Brain microvascular endothelial cell (primary cell): Measurements from ENCODE around the gene SELENOT.

Experiments used
- DNase-seq: peaks from one replicate; pipeline ENCODE4 v3.0.0-alpha.2; 2020
- H3K27ac ChIP-seq: fragments of 250-450 bp; sonication (Bioruptor Pico); 2 replicates; pipeline ENCODE4 v1.5.1; 2020; ENCODE audit warnings: mild to moderate bottlenecking, moderate library complexity
- H3K27me3 ChIP-seq: fragments of 250-450 bp; sonication (Bioruptor Pico); replicated peaks from 2 replicates; pipeline ENCODE4 v1.5.1; 2020; ENCODE audit warnings: mild to moderate bottlenecking
- H3K36me3 ChIP-seq: fragments of 250-450 bp; sonication (Bioruptor Pico); replicated peaks from 2 replicates; pipeline ENCODE4 v1.5.1; 2020; ENCODE audit warnings: mild to moderate bottlenecking
- H3K4me3 ChIP-seq: 2 replicates; pipeline ENCODE4 v1.5.1; 2011; ENCODE audit warnings: low read depth, mild to moderate bottlenecking, control low read depth, low read length, moderate library complexity
- in situ Hi-C: cut with HindIII; loops from 2 replicates; pipeline ENCODE4 v1.10.0; 2017; ENCODE audit warnings: low sequenced_read_pairs, low pct_ligation_motif_present
- TF ChIP-seq, protein P1 (sequence below): IDR thresholded peaks from 2 replicates; pipeline ENCODE4 v1.5.1; 2011; ENCODE audit warnings: low read depth, mild to moderate bottlenecking, moderate library complexity, low read length, control low read depth, inconsistent platforms; ENCODE audit errors: missing control alignments

The SELENOT gene

DNA sequence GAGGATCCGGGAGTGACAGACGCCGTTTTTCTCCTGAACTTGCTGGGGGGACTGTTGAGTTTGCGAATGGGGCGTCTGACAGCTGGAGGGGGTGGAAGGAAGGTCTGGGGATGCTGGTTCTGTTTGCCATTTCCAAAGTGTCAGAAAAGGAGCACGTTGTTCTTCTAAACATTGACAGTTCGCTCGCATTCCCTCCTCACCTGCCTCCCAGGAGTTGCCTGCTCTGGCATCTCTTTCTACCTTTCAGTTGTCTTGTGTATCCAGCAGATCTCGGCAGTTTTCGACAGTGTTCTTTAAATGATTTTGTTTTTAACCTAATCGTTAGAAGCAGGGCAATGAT, 829 bp downstream of the SELENOT start:
- DNase-seq: no peak
- H3K27ac ChIP-seq: peak overlapping the region; percentile 69
- in situ Hi-C loops: no loop called here
- no peaks in the 10 kb centered on the region for H3K36me3 ChIP-seq
- H3K4me3 ChIP-seq: peak overlapping the region; percentile 86
- TF ChIP-seq, protein P1, sequence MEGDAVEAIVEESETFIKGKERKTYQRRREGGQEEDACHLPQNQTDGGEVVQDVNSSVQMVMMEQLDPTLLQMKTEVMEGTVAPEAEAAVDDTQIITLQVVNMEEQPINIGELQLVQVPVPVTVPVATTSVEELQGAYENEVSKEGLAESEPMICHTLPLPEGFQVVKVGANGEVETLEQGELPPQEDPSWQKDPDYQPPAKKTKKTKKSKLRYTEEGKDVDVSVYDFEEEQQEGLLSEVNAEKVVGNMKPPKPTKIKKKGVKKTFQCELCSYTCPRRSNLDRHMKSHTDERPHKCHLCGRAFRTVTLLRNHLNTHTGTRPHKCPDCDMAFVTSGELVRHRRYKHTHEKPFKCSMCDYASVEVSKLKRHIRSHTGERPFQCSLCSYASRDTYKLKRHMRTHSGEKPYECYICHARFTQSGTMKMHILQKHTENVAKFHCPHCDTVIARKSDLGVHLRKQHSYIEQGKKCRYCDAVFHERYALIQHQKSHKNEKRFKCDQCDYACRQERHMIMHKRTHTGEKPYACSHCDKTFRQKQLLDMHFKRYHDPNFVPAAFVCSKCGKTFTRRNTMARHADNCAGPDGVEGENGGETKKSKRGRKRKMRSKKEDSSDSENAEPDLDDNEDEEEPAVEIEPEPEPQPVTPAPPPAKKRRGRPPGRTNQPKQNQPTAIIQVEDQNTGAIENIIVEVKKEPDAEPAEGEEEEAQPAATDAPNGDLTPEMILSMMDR: no peak
- no peaks in the 10 kb centered on the region for H3K27me3 ChIP-seq

DNA sequence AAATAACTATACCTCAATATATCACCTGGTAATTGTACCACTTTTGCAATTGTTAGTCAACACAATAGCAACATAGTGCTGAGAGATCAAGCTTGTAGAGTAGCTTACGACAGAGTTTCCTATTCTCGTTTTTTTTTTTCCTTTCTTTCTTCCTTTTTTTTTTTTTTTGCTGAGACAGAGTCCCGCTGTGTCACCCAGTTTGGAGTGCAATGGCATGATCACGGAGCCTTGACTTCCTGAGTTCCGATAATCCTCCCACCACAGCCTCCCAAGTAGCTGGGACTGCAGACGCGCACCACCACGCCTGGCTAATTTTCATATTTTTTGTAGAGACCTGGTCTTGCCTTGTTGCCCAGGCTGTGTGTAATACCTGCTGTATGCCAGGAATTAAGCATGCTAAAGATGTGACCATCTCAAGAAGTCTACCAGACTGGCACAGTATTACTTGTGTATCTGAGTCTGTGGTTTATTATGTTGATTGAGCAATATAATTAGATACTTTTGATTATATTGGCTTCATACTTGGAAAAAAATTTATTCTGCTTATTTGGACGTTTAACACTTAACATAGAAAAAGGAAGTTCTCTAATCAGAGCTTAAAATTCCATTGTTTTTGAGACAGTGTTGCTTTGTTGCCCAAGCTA, 3.0 kb downstream of the SELENOT start:
- in situ Hi-C loops: no loop called here
- H3K4me3 ChIP-seq: no peak overlapping the region
- no peak overlapping the region for H3K27ac ChIP-seq
- H3K36me3 ChIP-seq: no peaks in the 10 kb centered on the region
- no peaks in the 10 kb centered on the region for H3K27me3 ChIP-seq
- TF ChIP-seq, protein P1: no peak
- no peak for DNase-seq

DNA sequence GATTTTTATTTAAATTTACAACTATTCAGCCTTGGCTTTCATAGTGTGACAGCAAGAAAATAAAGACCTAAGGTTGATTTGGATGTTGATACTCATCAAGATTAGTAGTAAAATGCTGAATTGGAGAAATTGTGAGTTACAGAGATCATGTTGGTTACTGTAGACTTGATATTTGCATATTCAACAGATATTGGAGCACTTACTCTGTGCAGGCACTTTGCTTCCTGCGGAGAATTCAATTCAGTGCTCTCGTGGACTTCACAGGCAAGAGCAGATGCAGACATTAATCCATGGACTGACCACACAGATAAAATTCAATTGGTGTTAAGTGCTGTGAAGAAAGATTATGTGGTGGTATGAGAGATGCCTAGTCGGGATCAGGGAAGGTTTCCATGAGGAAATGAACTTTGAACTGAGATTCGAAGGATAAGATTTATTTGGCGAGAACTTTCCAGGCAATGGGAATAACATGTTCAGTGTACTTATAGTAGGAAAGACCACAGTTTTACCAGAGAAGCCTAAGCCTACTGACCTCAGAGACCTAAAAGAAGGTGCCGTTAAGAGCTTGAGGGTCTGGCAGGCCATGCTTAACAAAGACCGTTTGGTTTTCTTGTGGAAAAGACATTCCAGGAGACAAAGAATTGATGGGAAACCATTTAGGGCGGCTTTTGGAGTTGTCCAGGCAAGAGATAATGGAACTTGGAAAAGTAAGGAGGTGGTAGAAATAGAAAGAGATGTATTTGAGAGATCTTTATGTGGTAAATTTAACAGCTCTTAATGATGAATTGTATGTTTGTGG, 4.3 kb downstream of the SELENOT start:
- in situ Hi-C loops: no loop called here
- no peak overlapping the region for H3K27ac ChIP-seq

DNA sequence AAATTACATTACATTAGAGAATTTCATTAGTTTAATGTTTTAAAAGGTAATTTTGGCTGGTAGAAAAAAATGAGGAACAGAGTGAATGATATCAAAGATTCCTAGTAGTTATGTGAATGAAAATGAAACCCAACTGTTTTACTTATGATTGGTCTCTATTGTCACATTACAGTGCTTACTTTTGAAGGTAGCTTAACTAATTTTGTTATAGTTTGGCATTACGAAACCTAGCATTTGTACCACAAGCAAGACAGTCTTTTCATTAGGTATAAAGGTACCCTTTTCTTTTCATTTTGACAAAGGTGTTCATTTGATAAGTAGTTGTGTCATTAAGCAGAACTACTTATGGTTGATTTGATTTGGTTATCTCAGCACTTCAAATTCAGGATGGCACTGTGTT, 6.9 kb downstream of the SELENOT start:
- H3K27ac ChIP-seq: no peak overlapping the region
- DNase-seq: no peak
- TF ChIP-seq, protein P1: no peak
- H3K4me3 ChIP-seq: no peak overlapping the region
- H3K27me3 ChIP-seq: no peaks in the 10 kb centered on the region
- in situ Hi-C loops: no loop called here
- no peaks in the 10 kb centered on the region for H3K36me3 ChIP-seq

More for the DNA sequence above, 4.3 kb downstream of the SELENOT start:
- no peaks in the 10 kb centered on the region for H3K27me3 ChIP-seq
- H3K4me3 ChIP-seq: no peak overlapping the region
- TF ChIP-seq, protein P1: no peak
- no peaks in the 10 kb centered on the region for H3K36me3 ChIP-seq
- no peak for DNase-seq

DNA sequence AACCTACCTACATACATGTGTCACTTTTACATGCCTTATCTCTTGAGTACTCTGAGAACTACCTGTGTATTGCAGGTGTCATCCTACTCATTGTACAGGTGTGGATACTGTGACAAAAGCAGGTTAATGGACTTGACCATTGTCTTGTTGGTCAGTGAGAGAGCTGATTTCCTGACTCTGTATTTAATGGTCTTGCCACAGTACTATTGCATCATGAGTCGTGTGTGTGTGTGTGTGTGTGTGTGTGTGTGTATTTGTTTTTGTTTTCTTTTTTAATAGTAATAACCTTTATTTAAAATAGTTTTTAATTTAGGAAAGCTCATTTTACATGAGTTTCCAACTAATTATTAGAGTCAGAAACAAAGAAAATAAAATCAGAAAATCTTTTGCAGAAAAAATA, 7.7 kb downstream of the SELENOT start:
- H3K27ac ChIP-seq: no peak overlapping the region
- no peaks in the 10 kb centered on the region for H3K36me3 ChIP-seq
- H3K27me3 ChIP-seq: no peaks in the 10 kb centered on the region
- DNase-seq: no peak
- TF ChIP-seq, protein P1: no peak
- in situ Hi-C loops: no loop called here
- no peak overlapping the region for H3K4me3 ChIP-seq
